Lung (tissue), 12 donors: ENCODE results near the gene TANC1. TPM values are rescaled to one million over a fixed set of nuclear protein-coding genes. Genes with fewer than 3 reads are reported as not detected.

Source experiments
- ATAC-seq: fragments of 200-7000 bp; cut with Tn5 transposase; one replicate; pipeline ENCODE4 v1.9.1; 2020; ENCODE audit warnings: moderate number of reproducible peaks; ENCODE audit not compliant: insufficient read depth, low FRiP score
- DNase-seq, 3 donors: peaks; one replicate each; pipeline ENCODE4 v3.0.0-alpha.2; 2013 to 2017
- H3K27ac ChIP-seq, 2 donors: one replicate each; pipeline ENCODE4 v1.5.1; 2013; ENCODE audit warnings: mild to moderate bottlenecking in 2 of 2, moderate library complexity in 2 of 2, control low read depth in 1 of 2, inconsistent platforms in 1 of 2, low read depth in 1 of 2, low read length in 1 of 2
- H3K27me3 ChIP-seq, 3 donors: one replicate each; pipeline ENCODE4 v1.5.1; 2013; ENCODE audit warnings: low read length in 2 of 3; ENCODE audit not compliant: control insufficient read depth in 3 of 3, insufficient read depth in 3 of 3
- H3K36me3 ChIP-seq, 4 donors: one replicate each; pipeline ENCODE4 v1.5.1; 2013; ENCODE audit warnings: low read length in 4 of 4, mild to moderate bottlenecking in 1 of 4, moderate library complexity in 1 of 4; ENCODE audit not compliant: control insufficient read depth in 4 of 4, insufficient read depth in 4 of 4
- H3K4me1 ChIP-seq, 5 donors: one replicate each; pipeline ENCODE4 v1.5.1; 2013; ENCODE audit warnings: low read length in 5 of 5, mild to moderate bottlenecking in 2 of 5, moderate library complexity in 1 of 5; ENCODE audit not compliant: control insufficient read depth in 5 of 5, insufficient read depth in 5 of 5
- H3K4me3 ChIP-seq: one replicate; pipeline ENCODE4 v1.5.1; 2013; ENCODE audit warnings: mild to moderate bottlenecking, control low read depth, moderate library complexity
- H3K9ac ChIP-seq, 2 donors: one replicate each; pipeline ENCODE4 v1.5.1; 2013; ENCODE audit warnings: low read length in 2 of 2, control low read depth in 1 of 2; ENCODE audit not compliant: insufficient read depth in 1 of 2
- H3K9me3 ChIP-seq, 4 donors: one replicate each; pipeline ENCODE4 v1.5.1; 2013; ENCODE audit warnings: low read length in 3 of 4, mild to moderate bottlenecking in 1 of 4, moderate library complexity in 1 of 4; ENCODE audit not compliant: control insufficient read depth in 4 of 4, insufficient read depth in 3 of 4
- CTCF ChIP-seq: IDR thresholded peaks from 2 replicates; pipeline ENCODE4 v1.5.1; 2012; ENCODE audit warnings: mild to moderate bottlenecking; ENCODE audit errors: control extremely low read depth, extremely low read depth
- WGBS, 2 donors: extraction: QIAGEN DNeasy Blood & Tissue Kit; methylation state at CpG; one replicate each; pipeline ENCODE4 v1.1.7; 2013; 5-methylcytosine and 5-hydroxymethylcytosine counted together
- polyA plus RNA-seq, 2 donors: library from polyadenylated mRNA; stranded (reverse); fragments of 200-250 nt; gene quantifications; one replicate each; pipeline ENCODE4 v1.2.1, GENCODE V29; 2013
- total RNA-seq, 2 donors: library from RNA; depleted of rRNA in 1 of 2; stranded (reverse); fragments of >200 nt in 1 of 2; gene quantifications; one replicate each; pipeline ENCODE4 v1.2.1, GENCODE V29; 2014 to 2021
- donor health status: control.
- donor health status: control.
- donor health status: Bipolar disorder and iron deficiency.
- donor health status: healthy.
- donor health status: DM: yes; HTN: yes; CAD: no.

TANC1 gene
- total and polyA plus RNA-seq, 4 donors = 14.3 to 99.5 (median 37.3) TPM

- peak overlapping the region in 1 of 2 donors; percentile 59 for H3K27ac ChIP-seq
- H3K36me3 ChIP-seq = peaks cover 0 to 5% (median 0%) of the 10 kb centered on the region in 4 donors
- H3K9ac ChIP-seq = no peak overlapping the region
- H3K4me3 ChIP-seq = no peak overlapping the region
- ATAC-seq (no peak), DNase-seq (no peak)
- 82 to 87% methylated on average over 12 of the region's 12 CpGs for WGBS, 2 donors
- TF ChIP-seq CTCF = no peak
- no peaks in the 10 kb centered on the region for H3K9me3 ChIP-seq
- H3K4me1 ChIP-seq = peaks cover 0 to 18% (median 14%) of the 10 kb centered on the region in 5 donors
- H3K27me3 ChIP-seq = no peaks in the 10 kb centered on the region
Observed at GRCh38 chr2:159108181-159108893, 139.9 kb downstream of the TANC1 start.

DNA sequence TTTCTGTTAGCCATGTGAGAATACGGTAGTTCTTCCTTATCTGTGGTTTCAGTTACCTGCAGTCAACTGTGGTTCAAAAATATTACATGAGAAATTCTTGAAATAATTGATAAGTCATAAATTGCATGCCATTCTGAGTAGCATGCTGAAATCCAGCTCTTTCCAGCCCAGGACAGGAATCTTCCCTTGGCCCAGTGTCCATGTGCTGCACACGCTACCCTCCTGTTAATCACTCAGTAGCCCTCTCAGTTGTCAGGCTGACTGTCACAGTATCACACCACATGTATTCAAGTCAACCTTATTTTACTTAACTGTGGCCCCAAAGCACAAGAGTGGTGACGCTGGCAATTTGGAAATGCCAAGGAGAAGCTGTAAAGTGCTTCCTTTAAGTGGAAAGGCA lies 141.1 kb downstream of the TANC1 start:
- TF ChIP-seq CTCF = no peak
- Histone ChIP-seq H3K27me3 (no peaks in the 10 kb centered on the region), H3K9ac (no peak overlapping the region), H3K9me3 (no peaks in the 10 kb centered on the region), H3K27ac (peak overlapping the region in 1 of 2 donors; percentile 5), H3K4me3 (no peak overlapping the region), H3K36me3 (peaks cover 0 to 5% (median 0%) of the 10 kb centered on the region in 4 donors), H3K4me1 (peaks cover 0 to 21% (median 14%) of the 10 kb centered on the region in 5 donors)
- no peak for DNase-seq
- no peak for ATAC-seq
- WGBS, 2 donors = 77 to 84% methylated on average over 3 of the region's 3 CpGs

GRCh38 chr2:159110784-159111183 lies 142.3 kb downstream of the TANC1 start:
- Histone ChIP-seq H3K36me3 (peaks cover 0 to 5% (median 0%) of the 10 kb centered on the region in 4 donors), H3K4me3 (no peak overlapping the region), H3K27ac (no peak overlapping the region), H3K9ac (no peak overlapping the region), H3K9me3 (no peaks in the 10 kb centered on the region), H3K27me3 (no peaks in the 10 kb centered on the region), H3K4me1 (peaks cover 0 to 30% (median 14%) of the 10 kb centered on the region in 5 donors)
- DNase-seq = no peak
- no peak for TF ChIP-seq CTCF
- ATAC-seq = no peak
- 89 to 97% methylated on average over 2 of the region's 2 CpGs for WGBS, 2 donors
